Thymus (tissue), 11 donors: ENCODE results near the gene TMEM60. TPM values are rescaled to one million over a fixed set of nuclear protein-coding genes. Genes with fewer than 3 reads are reported as not detected.

Source experiments
- DNase-seq, 9 donors: peaks; one replicate each; pipeline ENCODE4 v3.0.0-alpha.2; 2013; ENCODE audit warnings: low spot score in 9 of 9, low read depth in 6 of 9, missing footprints in 1 of 9
- H3K27ac ChIP-seq, 2 donors: one replicate each; pipeline ENCODE4 v1.5.1; 2013; ENCODE audit warnings: control low read depth in 1 of 2, low read depth in 1 of 2, low read length in 1 of 2, mild to moderate bottlenecking in 1 of 2, moderate library complexity in 1 of 2
- H3K27me3 ChIP-seq, 2 donors: one replicate each; pipeline ENCODE4 v1.5.1; 2013; ENCODE audit warnings: low read length in 1 of 2; ENCODE audit not compliant: control insufficient read depth in 2 of 2, insufficient read depth in 1 of 2
- H3K36me3 ChIP-seq, 2 donors: one replicate each; pipeline ENCODE4 v1.5.1; 2013; ENCODE audit warnings: low read length in 1 of 2, mild to moderate bottlenecking in 1 of 2, moderate library complexity in 1 of 2; ENCODE audit not compliant: control insufficient read depth in 2 of 2, insufficient read depth in 2 of 2
- H3K4me1 ChIP-seq, 2 donors: one replicate each; pipeline ENCODE4 v1.5.1; 2013; ENCODE audit warnings: low read length in 2 of 2; ENCODE audit not compliant: control insufficient read depth in 2 of 2, insufficient read depth in 2 of 2
- H3K4me3 ChIP-seq, 2 donors: one replicate each; pipeline ENCODE4 v1.5.1; 2013; ENCODE audit warnings: low read length in 2 of 2, control low read depth in 1 of 2, mild to moderate bottlenecking in 1 of 2
- H3K9me3 ChIP-seq, 2 donors: one replicate each; pipeline ENCODE4 v1.5.1; 2013; ENCODE audit warnings: low read length in 1 of 2, mild to moderate bottlenecking in 1 of 2; ENCODE audit not compliant: control insufficient read depth in 2 of 2, insufficient read depth in 1 of 2
- WGBS: extraction: QIAGEN DNeasy Blood & Tissue Kit; methylation state at CpG from one replicate; pipeline ENCODE4 v1.1.7; 2013; 5-methylcytosine and 5-hydroxymethylcytosine counted together
- polyA plus RNA-seq: library from polyadenylated mRNA; stranded (reverse); fragments of 200-250 nt; gene quantifications from one replicate; pipeline ENCODE4 v1.2.3, GENCODE V29; 2013
- total RNA-seq: library from RNA; stranded (reverse); fragments of 120-200 nt; gene quantifications from one replicate; pipeline ENCODE4 v1.2.4, GENCODE V29; 2013
- donor health status: healthy.

The TMEM60 gene
- total and polyA plus RNA-seq, 2 donors = 23.5 to 29.0 TPM

GRCh38 chr7:77752016-77752415, 46.2 kb downstream of the TMEM60 start:
- peaks cover 4 to 9% of the 10 kb centered on the region in 2 donors for H3K4me1 ChIP-seq
- no peaks in the 10 kb centered on the region for H3K27me3 ChIP-seq
- DNase-seq = peak in 4 of 9 donors; percentile 8 to 44 (median 20)
- H3K9me3 ChIP-seq = no peaks in the 10 kb centered on the region
- H3K27ac ChIP-seq = peak overlapping the region in 1 of 2 donors; percentile 7
- 6% methylated on average over 2 of the region's 2 CpGs for WGBS
- no peak overlapping the region for H3K4me3 ChIP-seq
- H3K36me3 ChIP-seq = peaks cover 13 to 17% of the 10 kb centered on the region in 2 donors

- Histone ChIP-seq H3K27me3 (no peaks in the 10 kb centered on the region), H3K4me3 (no peak overlapping the region), H3K36me3 (peaks cover 13 to 30% of the 10 kb centered on the region in 2 donors), H3K27ac (no peak overlapping the region), H3K4me1 (peaks cover 4 to 6% of the 10 kb centered on the region in 2 donors), H3K9me3 (peaks cover 0 to 5% of the 10 kb centered on the region in 2 donors)
- WGBS = 83% methylated on average over 1 of the region's 1 CpG
- DNase-seq = no peak
Measured at GRCh38 chr7:77747718-77748117, 50.5 kb downstream of the TMEM60 start.

- Histone ChIP-seq H3K4me3 (no peak overlapping the region), H3K4me1 (peaks cover 3% of the 10 kb centered on the region in 2 donors), H3K27ac (no peak overlapping the region), H3K27me3 (no peaks in the 10 kb centered on the region), H3K9me3 (peaks cover 0 to 5% of the 10 kb centered on the region in 2 donors), H3K36me3 (peaks cover 13 to 28% of the 10 kb centered on the region in 2 donors)
- DNase-seq = no peak
- 95% methylated on average over 2 of the region's 2 CpGs for WGBS
Measured at GRCh38 chr7:77747178-77747577, 51.1 kb downstream of the TMEM60 start.

GRCh38 chr7:77746824-77747165, 51.4 kb downstream of the TMEM60 start:
- H3K36me3 ChIP-seq = peaks cover 13 to 28% of the 10 kb centered on the region in 2 donors
- H3K27ac ChIP-seq = no peak overlapping the region
- H3K27me3 ChIP-seq = no peaks in the 10 kb centered on the region
- 99% methylated on average over 2 of the region's 2 CpGs for WGBS
- no peaks in the 10 kb centered on the region for H3K4me1 ChIP-seq
- no peak overlapping the region for H3K4me3 ChIP-seq
- H3K9me3 ChIP-seq = peaks cover 0 to 5% of the 10 kb centered on the region in 2 donors
- DNase-seq = no peak

- Histone ChIP-seq H3K27ac (no peak overlapping the region), H3K4me3 (no peak overlapping the region), H3K27me3 (no peaks in the 10 kb centered on the region), H3K4me1 (no peaks in the 10 kb centered on the region), H3K9me3 (peaks cover 0 to 5% of the 10 kb centered on the region in 2 donors), H3K36me3 (peaks cover 13 to 28% of the 10 kb centered on the region in 2 donors)
- no peak for DNase-seq
- WGBS = 98% methylated on average over 6 of the region's 6 CpGs
Measured at GRCh38 chr7:77746164-77746823, 51.9 kb downstream of the TMEM60 start.

- Histone ChIP-seq H3K4me1 (no peaks in the 10 kb centered on the region), H3K9me3 (peaks cover 0 to 5% of the 10 kb centered on the region in 2 donors), H3K27me3 (no peaks in the 10 kb centered on the region), H3K36me3 (peaks cover 13 to 28% of the 10 kb centered on the region in 2 donors), H3K4me3 (no peak overlapping the region), H3K27ac (no peak overlapping the region)
- 99% methylated on average over 4 of the region's 4 CpGs for WGBS
- DNase-seq = no peak
Measured at GRCh38 chr7:77745746-77746145, 52.5 kb downstream of the TMEM60 start.

Other genes with a start within 250 kb of the TMEM60 start
- 28.9 TPM for gene RSBN1L, start 102.0 kb downstream of the TMEM60 start, total RNA-seq
- gene RSBN1L, start 102.0 kb downstream of the TMEM60 start, polyA plus RNA-seq = 18.7 TPM
- 10.9 TPM for gene PHTF2, start 339 bp upstream of the TMEM60 start, total RNA-seq
- gene PHTF2, start 339 bp upstream of the TMEM60 start, polyA plus RNA-seq = 14.1 TPM